ENCODE measurements around the gene ZNF417.

DNA sequence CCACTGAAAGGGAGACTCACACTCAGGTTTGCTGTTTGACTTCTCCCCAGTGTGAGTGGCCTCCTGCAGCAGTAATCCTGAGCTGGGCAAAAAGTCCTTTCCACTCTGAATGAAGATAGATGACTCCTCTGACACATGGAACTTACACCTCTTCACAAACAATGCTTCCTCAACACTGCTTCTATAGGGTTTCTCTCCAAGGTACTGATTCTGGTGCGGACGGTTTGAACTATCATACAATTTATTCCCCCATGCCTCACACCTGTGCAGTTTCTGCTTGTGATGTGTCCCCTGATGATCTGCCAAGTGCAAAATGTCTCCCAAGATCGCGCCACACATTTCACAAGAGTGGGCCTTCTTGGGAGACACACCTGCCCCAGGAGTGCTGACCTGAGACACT, 11.2 kb upstream of the ZNF417 start:
- TF ChIP-seq POLR2A (IDR thresholded peaks at IDR 0.05; ENCODE audit: low read length) (no peak), GATA1 (IDR thresholded peaks at IDR 0.05; ENCODE audit: low read depth, low read length) (no peak)

Data from erythroblast (primary cell).